Measurements from ENCODE around the gene PLA2G4D.

- TF ChIP-seq CTCF (IDR thresholded peaks at IDR 0.05; ENCODE audit: low read depth, low read length, poor library complexity, severe bottlenecking) (no peak), EZH2phosphoT487 (IDR thresholded peaks at IDR 0.05; ENCODE audit: borderline replicate concordance, low read length) (no peak)
Measured at GRCh38 chr15:42058791-42059190, 35.6 kb downstream of the PLA2G4D start.
